Activated CD8-positive, alpha-beta memory T cell treated with anti-CD3 and anti-CD28 coated beads, Interleukin-2, amount 10 ng/mL, durations not matched to agents 7 days and 5 days (primary cell): Measurements from ENCODE around the gene CAMSAP1. TPM values are rescaled to one million over a fixed set of nuclear protein-coding genes. Genes with fewer than 3 reads are reported as not detected.
A peak's percentile ranks its signal among the peaks of the same experiment; 100 is the strongest.

Experiments
- ATAC-seq: fragments of 150-1000 bp; cut with Tn5 transposase; one replicate; pipeline ENCODE4 v1.10.0; 2021; ENCODE audit warnings: moderate library complexity
- CTCF ChIA-PET: fragments of 350-600 bp; sonication (Branson Sonifier 250); formaldehyde crosslinking; loops from one replicate; lab custom pipeline; 2021; ENCODE audit warnings: antibody characterized with exemption; lab: Charles Lee
- DNase-seq: peaks from one replicate; pipeline ENCODE4 v3.0.0-alpha.2; 2020
- H3K27ac Mint-ChIP-seq: one replicate; pipeline ENCODE4 v1.8.0; 2021; ENCODE audit warnings: mild to moderate bottlenecking, mixed read lengths
- H3K27me3 Mint-ChIP-seq: one replicate; pipeline ENCODE4 v1.8.0; 2021; ENCODE audit warnings: mixed read lengths
- H3K36me3 Mint-ChIP-seq: one replicate; pipeline ENCODE4 v1.8.0; 2021; ENCODE audit warnings: mild to moderate bottlenecking, mixed read lengths
- H3K4me1 Mint-ChIP-seq: one replicate; pipeline ENCODE4 v1.8.0; 2021; ENCODE audit warnings: mixed read lengths
- H3K4me3 Mint-ChIP-seq: one replicate; pipeline ENCODE4 v1.8.0; 2021; ENCODE audit warnings: mild to moderate bottlenecking, moderate library complexity, mixed read lengths
- H3K9me3 Mint-ChIP-seq: one replicate; pipeline ENCODE4 v1.8.0; 2022; ENCODE audit warnings: low read depth, mixed read lengths
- total RNA-seq, 2 experiments: library from RNA; stranded (reverse); gene quantifications; one replicate each; pipeline ENCODE4 v1.2.3, GENCODE V29; 2021

The CAMSAP1 gene
- total RNA-seq, 2 experiments from 2014 or later, result 20.3 to 22.7 TPM

DNA sequence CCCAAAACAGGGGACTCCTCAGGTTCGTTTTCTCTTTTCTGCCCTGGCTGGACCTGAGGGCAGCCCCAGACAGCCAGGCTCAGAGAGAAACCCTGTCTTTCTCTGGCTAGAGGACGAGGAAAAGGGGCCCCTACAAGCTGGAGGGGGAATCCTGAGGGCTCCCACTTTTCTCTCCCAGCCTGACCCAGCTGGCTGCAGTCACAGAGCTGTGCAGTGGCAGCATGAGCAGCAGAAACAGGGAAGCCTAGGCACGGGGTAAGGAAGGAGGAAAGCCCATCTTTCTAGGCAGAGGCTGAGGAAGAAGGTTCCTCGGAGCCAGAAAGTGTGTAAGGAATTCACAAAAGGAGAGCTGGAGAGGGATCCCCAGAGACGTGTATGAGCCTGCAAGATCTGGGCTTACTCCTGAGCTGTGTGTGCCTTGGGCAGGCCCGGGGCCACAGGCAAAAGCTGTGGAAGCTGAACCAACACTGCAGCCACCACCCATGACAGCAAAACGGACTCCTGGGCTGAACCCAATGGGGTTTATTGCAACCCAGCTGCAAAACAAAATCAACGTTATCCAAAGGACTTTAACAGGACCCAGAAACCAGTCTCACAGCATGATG, 16.2 kb downstream of the CAMSAP1 start:
- no peaks in the 10 kb centered on the region for H3K27me3 Mint-ChIP-seq
- no peaks in the 10 kb centered on the region for H3K9me3 Mint-ChIP-seq
- CTCF ChIA-PET, result interaction anchor here (1.1 kb wide), 1 partner anchor 78 kb away, joined by 3 read pairs; no protein-coding TSS in a partner anchor
- DNase-seq (no peak), ATAC-seq (no peak)
- H3K36me3 Mint-ChIP-seq, result peaks cover 3% of the 10 kb centered on the region
- H3K4me1 Mint-ChIP-seq, result peaks cover 31% of the 10 kb centered on the region
- H3K4me3 Mint-ChIP-seq, result no peak overlapping the region
- H3K27ac Mint-ChIP-seq, result no peak overlapping the region

DNA sequence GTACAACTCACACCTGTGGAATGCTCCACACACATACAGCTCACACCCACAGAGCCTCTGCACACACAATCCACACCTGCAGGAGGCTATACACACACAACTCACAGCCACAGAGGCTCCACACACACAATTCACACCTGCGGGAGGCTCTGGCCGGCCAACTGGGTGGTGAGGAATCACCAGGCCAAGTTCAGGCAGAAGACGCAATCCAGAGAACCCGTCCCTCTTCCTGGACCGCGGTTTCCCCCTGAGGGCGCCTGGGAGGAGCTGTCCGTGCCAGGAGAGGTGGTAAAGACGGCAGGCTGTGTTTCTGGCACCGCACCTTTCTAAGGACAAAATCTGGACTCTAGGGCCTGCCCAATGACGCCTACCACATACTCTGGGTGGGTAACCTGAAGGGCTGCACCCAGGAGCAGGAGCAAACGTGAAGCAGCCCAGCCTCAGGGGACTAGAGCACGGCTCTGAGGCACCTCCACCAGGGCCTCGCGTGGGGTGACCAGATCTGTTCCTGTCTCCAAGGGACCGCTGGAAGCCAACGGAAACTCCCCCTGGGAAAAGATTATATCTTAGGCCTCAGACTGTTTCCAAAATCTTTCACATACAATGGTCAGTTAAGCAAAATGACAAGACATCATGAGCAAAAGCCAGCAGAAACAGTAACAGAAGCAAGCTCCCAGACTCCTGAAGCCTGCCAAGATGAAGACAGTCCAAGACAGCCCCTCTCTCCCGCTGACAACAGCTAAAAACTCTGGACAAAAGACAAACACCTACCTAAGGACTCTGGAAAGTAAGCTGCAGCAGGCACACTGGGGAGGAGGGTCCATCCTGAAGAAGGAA, 16.9 kb downstream of the CAMSAP1 start:
- Mint-ChIP-seq H3K4me1 (peaks cover 36% of the 10 kb centered on the region), H3K9me3 (no peaks in the 10 kb centered on the region), H3K27ac (no peak overlapping the region), H3K27me3 (no peaks in the 10 kb centered on the region), H3K4me3 (no peak overlapping the region), H3K36me3 (peaks cover 3% of the 10 kb centered on the region)
- no peak for ATAC-seq
- DNase-seq, result no peak
- CTCF ChIA-PET, result interaction anchor here (1.1 kb wide), 1 partner anchor 79 kb away, joined by 3 read pairs; no protein-coding TSS in a partner anchor

DNA sequence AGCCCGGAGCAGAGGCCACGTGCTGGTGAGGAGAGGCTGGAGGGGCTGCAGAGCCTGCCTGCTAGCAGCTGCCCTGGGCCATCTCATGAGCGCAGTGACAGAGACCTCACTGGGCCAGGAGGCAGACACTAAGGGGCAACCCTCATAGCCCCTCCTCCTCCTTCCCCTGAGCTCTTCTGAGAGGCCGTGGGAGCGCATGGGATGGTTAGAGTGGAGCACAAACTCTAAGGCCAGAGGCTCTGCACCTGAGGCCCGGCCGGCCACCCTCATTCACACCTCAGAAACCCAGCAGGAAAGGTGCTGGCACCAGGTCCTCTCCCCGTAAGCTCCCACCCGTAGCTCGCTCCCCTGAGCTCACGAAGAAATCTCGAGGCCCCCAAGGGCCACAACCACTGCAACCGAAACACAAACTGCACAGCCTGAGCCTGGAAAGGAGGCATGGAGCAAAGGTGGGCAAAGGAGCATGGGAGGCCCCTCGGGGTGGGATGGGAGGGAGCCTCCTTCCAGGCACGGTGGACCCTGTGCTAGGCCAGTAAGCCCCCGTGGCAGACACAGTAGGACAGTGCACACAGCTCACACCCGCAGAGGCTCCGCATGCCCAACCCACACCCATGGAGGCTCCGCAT, 17.7 kb downstream of the CAMSAP1 start:
- peaks cover 39% of the 10 kb centered on the region for H3K4me1 Mint-ChIP-seq

DNA sequence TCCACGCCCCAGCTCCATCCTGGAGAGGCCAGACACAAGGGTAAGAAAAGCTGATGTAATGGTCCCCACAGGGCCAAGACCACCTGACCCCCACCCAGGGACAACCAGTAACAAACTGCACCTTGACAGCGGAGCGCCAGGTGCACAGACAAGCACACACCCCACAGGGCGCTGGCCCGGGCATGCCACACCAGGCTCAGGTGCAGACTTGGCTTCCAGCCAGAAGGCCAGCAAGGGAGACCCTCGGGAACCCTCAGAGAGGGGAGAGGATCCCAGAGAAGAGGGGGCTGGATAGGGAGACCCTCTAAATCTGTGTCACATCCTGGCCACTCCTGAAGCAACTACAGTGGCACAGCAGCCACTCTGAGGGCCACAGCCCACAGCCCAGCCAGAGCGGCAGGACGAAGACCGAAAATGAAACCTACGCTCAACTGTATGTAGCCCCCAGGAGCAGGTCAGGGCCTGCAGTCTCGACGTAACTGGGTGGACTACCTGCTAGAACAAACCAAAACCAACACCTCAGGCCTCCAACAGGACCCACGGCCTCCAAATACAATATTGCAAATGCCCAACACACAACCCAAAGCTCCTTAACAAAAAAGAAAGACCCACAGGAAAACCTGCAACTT, 18.5 kb downstream of the CAMSAP1 start:
- DNase-seq, result no peak

More for the DNA sequence above, 17.7 kb downstream of the CAMSAP1 start:
- no peaks in the 10 kb centered on the region for H3K36me3 Mint-ChIP-seq
- CTCF ChIA-PET, result no interaction called here
- no peak for DNase-seq
- no peaks in the 10 kb centered on the region for H3K9me3 Mint-ChIP-seq
- no peak overlapping the region for H3K27ac Mint-ChIP-seq
- no peak for ATAC-seq
- H3K27me3 Mint-ChIP-seq, result no peaks in the 10 kb centered on the region
- no peak overlapping the region for H3K4me3 Mint-ChIP-seq

GRCh38 chr9:135888126-135888765, 19.1 kb downstream of the CAMSAP1 start:
- no peaks in the 10 kb centered on the region for H3K36me3 Mint-ChIP-seq
- H3K27ac Mint-ChIP-seq, result no peak overlapping the region
- CTCF ChIA-PET, result no interaction called here
- H3K4me3 Mint-ChIP-seq, result no peak overlapping the region
- H3K4me1 Mint-ChIP-seq, result peaks cover 40% of the 10 kb centered on the region
- no peaks in the 10 kb centered on the region for H3K27me3 Mint-ChIP-seq
- DNase-seq (no peak), ATAC-seq (no peak)
- no peaks in the 10 kb centered on the region for H3K9me3 Mint-ChIP-seq

More for the DNA sequence above, 18.5 kb downstream of the CAMSAP1 start:
- CTCF ChIA-PET, result no interaction called here
- ATAC-seq, result no peak
- Mint-ChIP-seq H3K9me3 (no peaks in the 10 kb centered on the region), H3K4me3 (no peak overlapping the region), H3K27ac (no peak overlapping the region), H3K36me3 (no peaks in the 10 kb centered on the region), H3K4me1 (peaks cover 39% of the 10 kb centered on the region), H3K27me3 (no peaks in the 10 kb centered on the region)

DNA sequence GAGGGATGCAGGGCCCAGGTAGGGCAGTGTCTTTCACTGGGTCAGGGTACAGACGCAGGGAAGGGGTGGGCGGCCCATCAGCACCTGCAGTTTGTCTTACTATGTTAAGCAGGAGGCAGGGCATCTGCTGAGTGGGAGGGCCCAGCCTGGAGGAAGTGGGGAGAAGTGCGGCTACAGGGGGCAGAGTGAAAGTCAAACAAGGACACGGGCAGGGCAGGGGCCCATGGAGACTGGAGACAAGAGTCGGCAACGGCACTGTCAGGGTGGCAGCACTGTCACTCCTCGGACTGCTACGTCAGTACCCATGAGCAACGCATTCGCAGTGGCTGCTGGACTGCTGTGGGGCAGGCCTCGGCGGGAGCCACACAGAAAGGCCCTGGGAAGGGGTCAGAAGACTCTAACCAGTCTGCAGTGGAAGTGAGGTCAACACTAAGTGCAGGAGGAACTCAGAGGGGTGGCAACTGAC, 19.7 kb downstream of the CAMSAP1 start:
- CTCF ChIA-PET, result no interaction called here
- peak overlapping the region; percentile 44 for H3K4me3 Mint-ChIP-seq
- ATAC-seq (peak; percentile 90), DNase-seq (peak; percentile 83)
- H3K9me3 Mint-ChIP-seq, result no peaks in the 10 kb centered on the region
- peak overlapping the region; percentile 65 for H3K27ac Mint-ChIP-seq
- peaks cover 39% of the 10 kb centered on the region for H3K4me1 Mint-ChIP-seq
- no peaks in the 10 kb centered on the region for H3K27me3 Mint-ChIP-seq
- no peaks in the 10 kb centered on the region for H3K36me3 Mint-ChIP-seq

DNA sequence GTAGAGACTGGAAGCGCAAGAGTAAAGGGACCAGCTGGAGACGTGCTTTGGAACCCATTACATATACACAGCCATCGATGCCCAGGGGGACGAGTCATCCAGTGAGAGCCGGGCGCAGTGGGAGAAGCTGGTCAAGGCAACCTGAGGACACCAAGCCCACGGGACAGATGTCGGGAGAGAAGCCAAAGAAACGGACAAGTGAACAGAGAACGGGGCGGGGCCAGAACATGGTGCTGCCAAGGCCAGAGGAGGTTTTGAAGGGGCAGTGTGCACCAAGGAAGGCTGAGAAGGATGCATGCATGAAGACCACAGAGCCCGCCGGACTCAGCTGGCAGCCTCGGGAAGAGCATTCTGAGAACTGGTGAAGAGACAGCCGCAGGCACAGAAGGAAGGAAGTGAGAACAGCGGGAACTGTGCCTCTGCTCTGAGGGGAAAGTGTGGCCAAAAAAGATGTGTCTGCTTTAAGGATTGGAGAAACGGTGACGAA, 20.3 kb downstream of the CAMSAP1 start:
- no peak for DNase-seq
- Mint-ChIP-seq H3K9me3 (no peaks in the 10 kb centered on the region), H3K27ac (peak overlapping the region; percentile 65), H3K36me3 (no peaks in the 10 kb centered on the region), H3K27me3 (no peaks in the 10 kb centered on the region), H3K4me3 (peak overlapping the region; percentile 44), H3K4me1 (peaks cover 39% of the 10 kb centered on the region)
- CTCF ChIA-PET, result no interaction called here
- peak; percentile 10 for ATAC-seq

DNA sequence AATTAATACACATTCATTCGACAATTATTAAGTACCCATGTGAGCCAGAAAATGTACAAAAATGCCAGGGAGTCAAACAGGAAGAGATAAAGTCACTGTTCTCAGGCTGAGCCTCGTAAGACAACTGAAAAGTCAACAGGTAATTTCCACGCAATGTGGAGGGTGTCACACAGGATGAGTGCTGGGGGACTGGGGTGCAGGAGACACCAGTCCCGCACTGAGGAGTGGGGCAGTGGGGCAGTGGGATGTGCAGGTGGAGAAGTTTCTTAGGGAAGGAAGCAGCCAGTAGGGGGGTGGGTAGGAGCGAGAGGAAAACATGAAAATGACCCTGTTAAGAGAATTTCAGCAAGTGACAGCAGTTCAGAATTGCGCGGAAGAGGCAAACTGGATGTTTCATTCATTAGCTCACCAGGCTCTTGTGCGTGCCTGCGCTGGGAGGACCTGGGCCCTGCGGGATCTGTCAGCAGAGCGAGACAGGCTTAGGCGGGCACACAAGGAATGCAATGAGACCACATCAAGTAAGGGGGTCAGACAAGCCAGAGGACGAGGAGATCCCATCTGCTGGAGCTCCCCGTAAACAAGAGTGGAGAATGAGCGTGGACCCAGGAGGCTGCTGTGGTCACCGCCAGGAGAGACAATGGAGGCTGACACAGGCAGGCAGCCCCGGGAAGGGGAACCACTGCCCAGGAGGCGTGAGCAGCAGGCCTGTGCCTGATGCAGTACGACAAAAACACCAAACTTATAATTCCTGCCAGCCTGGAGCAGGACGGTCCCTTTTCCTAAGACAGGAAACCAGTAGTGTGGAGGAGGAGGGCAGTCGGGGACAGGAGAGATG, 21.0 kb downstream of the CAMSAP1 start:
- peaks cover 39% of the 10 kb centered on the region for H3K4me1 Mint-ChIP-seq
- CTCF ChIA-PET, result no interaction called here
- no peak for ATAC-seq

DNA sequence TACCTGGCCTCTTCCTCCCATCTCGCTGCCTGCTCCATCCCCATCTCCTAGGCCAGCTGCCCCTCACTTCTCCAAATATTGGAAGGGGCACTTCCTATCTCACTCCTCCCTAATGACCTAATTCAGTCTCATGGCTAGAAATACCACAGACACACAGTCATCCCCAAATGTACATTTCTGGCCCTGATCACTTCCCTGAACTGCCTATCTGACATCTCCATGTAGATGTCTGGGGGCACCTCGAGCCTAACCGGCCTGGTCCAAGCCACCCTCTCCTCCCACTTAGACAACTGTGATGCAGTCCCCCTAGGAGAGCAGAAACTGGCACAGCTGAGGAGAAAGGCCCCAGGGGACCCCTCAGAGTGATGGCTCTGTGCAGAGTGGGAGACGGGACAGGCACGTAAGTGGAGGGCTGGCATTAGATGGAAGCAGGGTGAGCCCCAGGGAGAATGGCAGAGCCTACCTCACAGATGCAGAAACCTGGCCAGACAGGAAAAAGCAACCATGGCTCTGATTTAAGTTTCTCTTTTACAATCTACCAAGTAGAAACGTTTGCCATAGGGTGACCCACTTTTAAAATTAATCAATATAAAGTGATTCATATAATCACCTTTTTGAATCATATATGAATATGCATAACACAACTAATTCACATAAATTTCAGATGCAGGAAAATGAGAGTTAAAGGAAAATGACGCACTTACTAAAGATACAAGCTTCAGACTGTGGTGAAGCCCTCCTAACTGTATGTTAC, 22.1 kb downstream of the CAMSAP1 start:
- no peak for DNase-seq
- CTCF ChIA-PET, result no interaction called here
- no peaks in the 10 kb centered on the region for H3K36me3 Mint-ChIP-seq
- H3K9me3 Mint-ChIP-seq, result no peaks in the 10 kb centered on the region
- no peaks in the 10 kb centered on the region for H3K27me3 Mint-ChIP-seq
- peaks cover 39% of the 10 kb centered on the region for H3K4me1 Mint-ChIP-seq
- no peak overlapping the region for H3K4me3 Mint-ChIP-seq
- no peak for ATAC-seq
- H3K27ac Mint-ChIP-seq, result no peak overlapping the region

More for the DNA sequence above, 21.0 kb downstream of the CAMSAP1 start:
- Mint-ChIP-seq H3K9me3 (no peaks in the 10 kb centered on the region), H3K4me3 (no peak overlapping the region), H3K27me3 (no peaks in the 10 kb centered on the region), H3K36me3 (no peaks in the 10 kb centered on the region), H3K27ac (peak overlapping the region; percentile 65)
- DNase-seq, result no peak

DNA sequence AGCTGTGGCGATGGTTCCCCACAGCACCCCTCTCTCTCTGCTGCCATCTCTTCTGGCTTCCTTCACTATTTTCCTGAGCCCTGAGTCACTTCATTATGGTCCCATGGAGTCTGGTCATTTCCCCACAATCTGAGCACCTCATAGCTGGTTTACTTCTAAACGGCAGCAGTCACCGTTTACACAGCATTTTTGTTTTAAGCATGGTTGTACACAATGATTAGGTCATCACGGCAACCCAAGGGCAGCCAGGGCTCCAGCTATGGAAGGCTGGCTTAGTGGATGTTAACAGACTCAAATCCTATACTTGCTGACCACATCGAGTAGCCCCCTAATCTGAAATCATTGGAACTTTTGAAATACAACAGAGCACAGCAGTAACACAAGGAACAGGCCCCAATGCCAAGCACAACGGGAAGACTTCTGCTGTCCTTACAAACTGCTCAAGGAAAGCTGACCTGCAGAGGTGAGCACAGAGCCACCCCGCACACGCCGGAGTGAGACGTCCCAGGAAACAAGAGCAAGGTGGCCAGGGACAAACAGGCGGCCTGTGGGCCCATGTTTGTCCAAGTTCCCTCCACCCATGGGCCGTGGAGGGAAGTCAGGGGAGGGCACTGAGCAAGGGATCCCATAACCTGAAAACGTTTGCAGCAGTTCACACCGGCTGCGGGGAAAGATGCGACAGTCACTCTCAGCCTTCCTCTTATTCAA, 22.9 kb downstream of the CAMSAP1 start:
- no peak overlapping the region for H3K4me3 Mint-ChIP-seq
- DNase-seq, result no peak
- no peaks in the 10 kb centered on the region for H3K27me3 Mint-ChIP-seq
- CTCF ChIA-PET, result no interaction called here
- no peak overlapping the region for H3K27ac Mint-ChIP-seq
- no peaks in the 10 kb centered on the region for H3K9me3 Mint-ChIP-seq
- H3K36me3 Mint-ChIP-seq, result no peaks in the 10 kb centered on the region
- H3K4me1 Mint-ChIP-seq, result peaks cover 39% of the 10 kb centered on the region
- no peak for ATAC-seq

- CTCF ChIA-PET, result no interaction called here
Measured at GRCh38 chr9:135883410-135884089, 23.8 kb downstream of the CAMSAP1 start.

More at GRCh38 chr9:135883410-135884089, 23.8 kb downstream of the CAMSAP1 start:
- Mint-ChIP-seq H3K4me3 (no peak overlapping the region), H3K27ac (no peak overlapping the region), H3K36me3 (no peaks in the 10 kb centered on the region), H3K27me3 (no peaks in the 10 kb centered on the region), H3K4me1 (peaks cover 34% of the 10 kb centered on the region), H3K9me3 (no peaks in the 10 kb centered on the region)
- ATAC-seq, result no peak
- no peak for DNase-seq
